CD14-positive monocyte (primary cell): Measurements from ENCODE around the gene CHST3. TPM values are rescaled to one million over a fixed set of nuclear protein-coding genes. Genes with fewer than 3 reads are reported as not detected.

Experiments
- DNase-seq, 3 donors: peaks; one replicate each; pipeline ENCODE4 v3.0.0-alpha.2; 2011 to 2022
- H2AFZ ChIP-seq: 2 replicates; pipeline ENCODE4 v1.6.0; 2012; ENCODE audit warnings: mild to moderate bottlenecking, low read depth, low read length, inconsistent platforms; ENCODE audit not compliant: insufficient read depth, poor library complexity, severe bottlenecking
- H3K27ac ChIP-seq, 2 donors: 1 replicate in 1 of 2; 2 replicates in 1 of 2; pipeline ENCODE4 v1.5.1; 2012 to 2013; ENCODE audit warnings: low read length in 2 of 2, control low read depth in 1 of 2, inconsistent platforms in 1 of 2, low read depth in 1 of 2, mild to moderate bottlenecking in 1 of 2
- H3K27me3 ChIP-seq, 2 donors: one replicate each; pipeline versions ENCODE4 v1.6.0 to v1.6.1; 2011 to 2013; ENCODE audit warnings: low read length in 2 of 2; ENCODE audit not compliant: control insufficient read depth in 2 of 2, insufficient read depth in 2 of 2
- H3K36me3 ChIP-seq, 2 donors: replicated peaks in 1 of 2; 1 replicate in 1 of 2; 2 replicates in 1 of 2; pipeline versions ENCODE4 v1.5.1 to v1.6.1; 2012 to 2013; ENCODE audit warnings: low read length in 2 of 2, control low read depth in 1 of 2, inconsistent platforms in 1 of 2, mild to moderate bottlenecking in 1 of 2; ENCODE audit not compliant: insufficient read depth in 2 of 2, control insufficient read depth in 1 of 2
- H3K4me1 ChIP-seq, 2 donors: 1 replicate in 1 of 2; 2 replicates in 1 of 2; pipeline versions ENCODE4 v1.5.1 to v1.6.1; 2012 to 2013; ENCODE audit warnings: low read length in 2 of 2, control low read depth in 1 of 2, inconsistent platforms in 1 of 2, mild to moderate bottlenecking in 1 of 2, moderate library complexity in 1 of 2; ENCODE audit not compliant: insufficient read depth in 2 of 2, control insufficient read depth in 1 of 2
- H3K4me2 ChIP-seq: replicated peaks from 2 replicates; pipeline ENCODE3; 2012; ENCODE audit warnings: low read length, moderate library complexity, mild to moderate bottlenecking; ENCODE audit not compliant: poor library complexity, severe bottlenecking; ENCODE audit errors: extremely low read depth
- H3K4me3 ChIP-seq, 3 experiments: fragments of 200-600 bp in 1 of 3; sonication (generic) in 1 of 3; replicated peaks in 1 of 3; 1 replicate in 2 of 3; 2 replicates in 1 of 3; pipeline ENCODE4 v1.5.1; 2011 to 2013; ENCODE audit warnings: low read length in 3 of 3, mild to moderate bottlenecking in 3 of 3, control low read depth in 2 of 3, low read depth in 2 of 3, inconsistent platforms in 1 of 3, moderate library complexity in 1 of 3
- H3K79me2 ChIP-seq: 2 replicates; pipeline ENCODE4 v1.6.0; 2012; ENCODE audit warnings: mild to moderate bottlenecking, control low read depth, inconsistent platforms, low read length, moderate library complexity; ENCODE audit not compliant: insufficient read depth
- H3K9ac ChIP-seq: 2 replicates; pipeline ENCODE4 v1.6.0; 2017; ENCODE audit warnings: low read length, mild to moderate bottlenecking; ENCODE audit not compliant: insufficient read depth, poor library complexity, severe bottlenecking
- H3K9me3 ChIP-seq, 2 donors: replicated peaks in 1 of 2; 1 replicate in 1 of 2; 2 replicates in 1 of 2; pipeline versions ENCODE4 v1.5.1 to v1.6.1; 2012 to 2013; ENCODE audit warnings: low read length in 2 of 2, control low read depth in 1 of 2; ENCODE audit not compliant: control insufficient read depth in 1 of 2, insufficient read depth in 1 of 2
- H4K20me1 ChIP-seq: 2 replicates; pipeline ENCODE4 v1.6.0; 2012; ENCODE audit warnings: mild to moderate bottlenecking, low read length, control low read depth, moderate library complexity; ENCODE audit not compliant: insufficient read depth
- H3K27ac Mint-ChIP-seq, 7 donors: one replicate each; pipeline ENCODE4 v1.8.0; 2020; ENCODE audit warnings: mild to moderate bottlenecking in 7 of 7, mixed read lengths in 7 of 7, moderate library complexity in 6 of 7, inconsistent platforms in 2 of 7
- H3K27me3 Mint-ChIP-seq, 3 donors: one replicate each; pipeline ENCODE4 v1.8.0; 2021 to 2022; ENCODE audit warnings: low read depth in 3 of 3, mild to moderate bottlenecking in 3 of 3, mixed read lengths in 3 of 3, moderate library complexity in 3 of 3, inconsistent platforms in 1 of 3
- H3K36me3 Mint-ChIP-seq, 2 donors: one replicate each; pipeline ENCODE4 v1.8.0; 2020; ENCODE audit warnings: mixed read lengths in 2 of 2, inconsistent platforms in 1 of 2, mild to moderate bottlenecking in 1 of 2
- H3K4me1 Mint-ChIP-seq: one replicate; pipeline ENCODE4 v1.8.0; 2020; ENCODE audit warnings: mild to moderate bottlenecking, mixed read lengths
- H3K4me3 Mint-ChIP-seq, 2 donors: one replicate each; pipeline ENCODE4 v1.8.0; 2020; ENCODE audit warnings: mild to moderate bottlenecking in 2 of 2, mixed read lengths in 2 of 2, moderate library complexity in 1 of 2
- H3K9me3 Mint-ChIP-seq, 7 donors: one replicate each; pipeline ENCODE4 v1.8.0; 2020 to 2022; ENCODE audit warnings: mixed read lengths in 7 of 7, mild to moderate bottlenecking in 6 of 7, moderate library complexity in 6 of 7, inconsistent platforms in 2 of 7
- WGBS: methylation state at CpG from one replicate; pipeline ENCODE4 v1.1.5; 2013; ENCODE audit warnings: missing lambda C conversion rate; ENCODE audit not compliant: insufficient coverage; 5-methylcytosine and 5-hydroxymethylcytosine counted together
- intact Hi-C, 2 donors: fragments of 100-400 bp; cut with micrococcal nuclease; formaldehyde crosslinking; loops; one replicate each; pipeline versions ENCODE4 v1.15.0 to v1.15.1; 2023
- polyA plus RNA-seq, 3 donors: library from polyadenylated mRNA; depleted of rRNA in 1 of 3; unstranded in 2 of 3; stranded (reverse) in 1 of 3; fragments of 300-500 nt in 2 of 3; fragments of >200 nt in 1 of 3; fragmentation: Illumina TruSeq in 2 of 3; gene quantifications; 1 replicate in 2 of 3; 2 replicates in 1 of 3; pipeline ENCODE4 v1.2.3, GENCODE V29; 2012 to 2021
- TF ChIP-seq, protein P1 (sequence below): fragments of 200-600 bp; IDR thresholded peaks from one replicate; pipeline ENCODE4 v1.8.0; 2022; ENCODE audit warnings: antibody characterized with exemption, mild to moderate bottlenecking

The CHST3 gene
- polyA plus RNA-seq, 3 donors = not detected

DNA sequence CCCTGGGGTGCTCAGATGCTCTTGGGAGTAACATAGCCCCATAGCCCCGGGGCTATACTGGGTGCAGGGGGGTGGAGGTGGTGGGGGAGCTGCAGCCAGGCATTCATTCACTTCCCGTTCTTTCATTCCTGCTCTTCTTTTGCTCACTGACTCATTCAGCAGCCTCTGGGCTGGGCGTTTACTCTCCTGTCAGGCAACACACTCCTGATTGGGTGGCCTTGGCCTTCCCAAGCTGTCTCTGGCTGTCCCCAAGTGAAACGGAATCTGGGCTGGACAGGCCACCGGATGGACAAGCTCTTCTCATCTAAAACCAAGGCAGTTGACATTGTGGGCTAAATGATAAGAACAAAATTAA, 34.6 kb downstream of the CHST3 start:
- Histone ChIP-seq H3K4me3 (no peak overlapping the region), H3K9me3 (no peaks in the 10 kb centered on the region), H3K79me2 (no peaks in the 10 kb centered on the region), H2AFZ (no peak overlapping the region), H3K9ac (no peak overlapping the region), H4K20me1 (no peaks in the 10 kb centered on the region), H3K4me2 (no peak overlapping the region), H3K27ac (no peak overlapping the region), H3K4me1 (no peaks in the 10 kb centered on the region), H3K27me3 (no peaks in the 10 kb centered on the region), H3K36me3 (no peaks in the 10 kb centered on the region)
- WGBS = 89% methylated on average over 3 of the region's 5 CpGs
- no peak overlapping the region for H3K4me3 Mint-ChIP-seq
- no peaks in the 10 kb centered on the region for H3K36me3 Mint-ChIP-seq
- H3K27me3 Mint-ChIP-seq = peaks cover 0 to 5% (median 1%) of the 10 kb centered on the region in 3 donors
- DNase-seq = no peak
- no peak overlapping the region for H3K27ac Mint-ChIP-seq
- H3K4me1 Mint-ChIP-seq = no peaks in the 10 kb centered on the region
- TF ChIP-seq, protein P1, sequence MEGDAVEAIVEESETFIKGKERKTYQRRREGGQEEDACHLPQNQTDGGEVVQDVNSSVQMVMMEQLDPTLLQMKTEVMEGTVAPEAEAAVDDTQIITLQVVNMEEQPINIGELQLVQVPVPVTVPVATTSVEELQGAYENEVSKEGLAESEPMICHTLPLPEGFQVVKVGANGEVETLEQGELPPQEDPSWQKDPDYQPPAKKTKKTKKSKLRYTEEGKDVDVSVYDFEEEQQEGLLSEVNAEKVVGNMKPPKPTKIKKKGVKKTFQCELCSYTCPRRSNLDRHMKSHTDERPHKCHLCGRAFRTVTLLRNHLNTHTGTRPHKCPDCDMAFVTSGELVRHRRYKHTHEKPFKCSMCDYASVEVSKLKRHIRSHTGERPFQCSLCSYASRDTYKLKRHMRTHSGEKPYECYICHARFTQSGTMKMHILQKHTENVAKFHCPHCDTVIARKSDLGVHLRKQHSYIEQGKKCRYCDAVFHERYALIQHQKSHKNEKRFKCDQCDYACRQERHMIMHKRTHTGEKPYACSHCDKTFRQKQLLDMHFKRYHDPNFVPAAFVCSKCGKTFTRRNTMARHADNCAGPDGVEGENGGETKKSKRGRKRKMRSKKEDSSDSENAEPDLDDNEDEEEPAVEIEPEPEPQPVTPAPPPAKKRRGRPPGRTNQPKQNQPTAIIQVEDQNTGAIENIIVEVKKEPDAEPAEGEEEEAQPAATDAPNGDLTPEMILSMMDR = no peak
- intact Hi-C loops = no loop called here
- H3K9me3 Mint-ChIP-seq = peaks cover 0 to 2% (median 0%) of the 10 kb centered on the region in 7 donors

DNA sequence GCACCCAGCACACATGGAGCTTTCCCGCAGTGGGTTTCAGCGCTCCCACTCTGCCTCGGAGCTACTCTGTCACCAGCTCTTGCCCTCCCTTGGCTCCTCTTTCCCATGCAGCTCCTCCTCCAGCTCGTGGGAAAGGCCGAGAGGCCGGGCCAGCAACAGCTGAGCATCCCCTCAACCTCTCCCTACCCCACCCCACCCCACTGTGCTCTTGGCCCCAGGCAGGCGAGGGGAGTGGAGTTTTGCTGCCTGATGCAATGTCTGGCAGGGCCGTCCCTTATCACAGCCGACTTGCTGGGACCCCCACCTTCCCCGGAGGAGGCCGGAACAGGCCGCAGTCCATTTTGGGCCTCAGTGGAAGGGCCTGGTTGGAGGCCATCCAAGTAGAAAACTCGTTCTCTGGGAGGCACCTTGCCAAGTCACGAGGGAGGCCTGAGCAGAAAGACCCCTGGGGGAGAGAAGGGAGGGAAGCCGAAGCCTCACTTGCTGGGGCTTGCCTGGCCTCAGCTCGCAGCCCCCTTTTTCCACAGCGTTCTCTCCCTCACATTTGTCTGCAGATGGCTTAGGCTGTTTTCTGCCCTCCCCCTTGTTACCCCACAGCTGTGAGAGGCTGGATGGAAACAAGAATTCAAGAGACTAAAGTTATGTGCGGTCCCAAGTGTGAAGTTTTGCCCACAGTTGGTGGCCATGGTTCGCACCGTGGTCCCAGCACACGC, 35.3 kb downstream of the CHST3 start:
- TF ChIP-seq, protein P1 = no peak
- Histone ChIP-seq H3K4me1 (no peaks in the 10 kb centered on the region), H3K27me3 (no peaks in the 10 kb centered on the region), H3K9me3 (no peaks in the 10 kb centered on the region), H3K4me3 (no peak overlapping the region), H3K27ac (no peak overlapping the region), H3K79me2 (no peaks in the 10 kb centered on the region), H2AFZ (no peak overlapping the region), H3K36me3 (no peaks in the 10 kb centered on the region), H3K4me2 (no peak overlapping the region), H4K20me1 (no peaks in the 10 kb centered on the region), H3K9ac (no peak overlapping the region)
- Mint-ChIP-seq H3K9me3 (peaks cover 0 to 2% (median 0%) of the 10 kb centered on the region in 7 donors), H3K27me3 (peaks cover 0 to 5% (median 1%) of the 10 kb centered on the region in 3 donors), H3K4me1 (no peaks in the 10 kb centered on the region), H3K36me3 (no peaks in the 10 kb centered on the region), H3K27ac (no peak overlapping the region), H3K4me3 (no peak overlapping the region)
- no peak for DNase-seq
- WGBS = 91% methylated on average over 14 of the region's 21 CpGs
- intact Hi-C loops = no loop called here
